Mucosa of descending colon (tissue), 3 donors: ENCODE measurements around the gene LZTR1. TPM values are rescaled to one million over a fixed set of nuclear protein-coding genes. Genes with fewer than 3 reads are reported as not detected.
"Not testable (repeated sequence)": the region's sequence is repeated elsewhere in the genome, so short reads cannot be mapped to it uniquely, and the experiment has no call there.

Source experiments
- ATAC-seq: fragments of 200-7000 bp; cut with Tn5 transposase; one replicate; pipeline ENCODE4 v1.9.1; 2020; ENCODE audit warnings: mild to moderate bottlenecking, moderate library complexity
- DNase-seq, 3 donors: peaks; one replicate each; pipeline ENCODE4 v3.0.0-alpha.2; 2020
- H3K36me3 ChIP-seq: fragments of 200-600 bp; one replicate; pipeline ENCODE4 v1.8.0; 2021; ENCODE audit warnings: low read depth, mild to moderate bottlenecking
- H3K4me1 ChIP-seq: fragments of 200-600 bp; one replicate; pipeline ENCODE4 v1.8.0; 2021; ENCODE audit warnings: low read depth, mild to moderate bottlenecking
- H3K4me3 ChIP-seq: fragments of 200-600 bp; one replicate; pipeline ENCODE4 v1.8.0; 2021; ENCODE audit warnings: mild to moderate bottlenecking
- H3K9me3 ChIP-seq: fragments of 200-600 bp; one replicate; pipeline ENCODE4 v1.8.0; 2021; ENCODE audit warnings: mild to moderate bottlenecking
- CTCF ChIP-seq: fragments of 200-600 bp; IDR thresholded peaks from one replicate; pipeline ENCODE4 v1.8.0; 2022; ENCODE audit warnings: antibody characterized with exemption, mild to moderate bottlenecking
- intact Hi-C, 2 donors: fragments of 100-400 bp; cut with DNase I in 1 of 2; cut with micrococcal nuclease in 1 of 2; formaldehyde crosslinking; loops; one replicate each; pipeline versions ENCODE4 v1.11.0 to v1.11.1; 2022; cut with DNase I, micrococcal nuclease
- long read RNA-seq, 2 donors: library from polyadenylated mRNA; unstranded; transcript quantifications; one replicate each; pipeline ENCODE4 v2.0.0, GENCODE V29; 2019 to 2021
- total RNA-seq, 3 donors: library from RNA; stranded (reverse); fragmentation: NEBNext Ultra II Directional in 2 of 3; extraction: Animal tissue kit (Norgen Biotek cat#: 25700) in 2 of 3; gene quantifications; one replicate each; pipeline versions ENCODE4 v1.2.1 to v1.2.4, GENCODE V29; 2021 to 2023
- donor health status: DM: no; HTN: no; CAD: no; lungs with moderate emphysema.
- donor health status: DM: no; HTN: no; CAD: no.
- donor health status: DM: no; HTN: yes; CAD: no.

The LZTR1 gene
- 10 to 100 TPM; 42.9 to 71.3 (median 43.6) TPM for total RNA-seq
- long read RNA-seq, donor 1, full-length matches to known transcripts, result 13 of 41 reads
- long read RNA-seq, donor 1, partial matches to known transcripts, result 15 of 41 reads
- long read RNA-seq, donor 1, other reads (novel, unspliced or antisense), result 13 of 41 reads
- long read RNA-seq, donor 2, full-length matches to known transcripts, result 3 of 6 reads
- long read RNA-seq, donor 2, partial matches to known transcripts, result 2 of 6 reads
- long read RNA-seq, donor 2, other reads (novel, unspliced or antisense), result 1 of 6 reads

- no peak for TF ChIP-seq CTCF
- Histone ChIP-seq H3K4me1 (peaks cover 27% of the 10 kb centered on the region), H3K36me3 (peaks cover 5% of the 10 kb centered on the region), H3K9me3 (peaks cover 5% of the 10 kb centered on the region), H3K4me3 (peak within 1 kb of the TSS; percentile 47)
- intact Hi-C loops, result loop anchor here in 1 of 2 donors (10.0 kb wide), 1 partner anchor 67 kb away; the partner anchor contains the start of gene CRKL
- peak; percentile 88 to 90 (median 89) for DNase-seq
- ATAC-seq, result peak; percentile 88
Observed at GRCh38 chr22:20981787-20982562, at the start of gene LZTR1. Gene LZTR1 (plus strand): TSS chr22:20982297. CDS start chr22:20982372, 75 bp downstream.

- H3K4me1 ChIP-seq, result peaks cover 27% of the 10 kb centered on the region
- no peak overlapping the region for H3K4me3 ChIP-seq
- H3K36me3 ChIP-seq, result peaks cover 7% of the 10 kb centered on the region
- intact Hi-C loops, result no loop called here
- no peak for TF ChIP-seq CTCF
- H3K9me3 ChIP-seq, result no peaks in the 10 kb centered on the region
- DNase-seq (no peak), ATAC-seq (no peak)
Observed at GRCh38 chr22:20933910-20934309, 48.2 kb upstream of the LZTR1 start.

GRCh38 chr22:20935049-20935448, 47.0 kb upstream of the LZTR1 start:
- DNase-seq, ATAC-seq, H3K36me3 ChIP-seq, H3K9me3 ChIP-seq, intact Hi-C loops, H3K4me3 ChIP-seq: not testable (repeated sequence)
- peaks cover 35% of the 10 kb centered on the region for H3K4me1 ChIP-seq

- DNase-seq, intact Hi-C loops, ATAC-seq, H3K9me3 ChIP-seq, H3K4me3 ChIP-seq, H3K36me3 ChIP-seq: not testable (repeated sequence)
- peaks cover 39% of the 10 kb centered on the region for H3K4me1 ChIP-seq
Observed at GRCh38 chr22:20935780-20936539, 46.1 kb upstream of the LZTR1 start.

GRCh38 chr22:20937031-20937793, 44.9 kb upstream of the LZTR1 start:
- DNase-seq (no peak), ATAC-seq (peak; percentile 91)
- Histone ChIP-seq H3K36me3 (peaks cover 7% of the 10 kb centered on the region), H3K4me3 (no peak overlapping the region), H3K4me1 (peaks cover 39% of the 10 kb centered on the region), H3K9me3 (no peaks in the 10 kb centered on the region)
- TF ChIP-seq CTCF, result no peak
- intact Hi-C loops, result no loop called here
